Gastrocnemius medialis (tissue), 4 donors: ENCODE data around the gene RNF175.

Experiments used
- CTCF ChIP-seq, 5 experiments: fragments of 450-650 bp in 3 of 5; fragments of 200-600 bp in 2 of 5; sonication (generic) in 2 of 5; IDR thresholded peaks in 4 of 5; conservative IDR thresholded peaks in 1 of 5; 1 replicate in 4 of 5; 2 replicates in 1 of 5; pipeline ENCODE4 v1.5.1; 2016 to 2019; ENCODE audit warnings: antibody characterized with exemption in 5 of 5, mild to moderate bottlenecking in 3 of 5, moderate library complexity in 3 of 5
- POLR2A ChIP-seq, 2 donors: fragments of 450-650 bp; IDR thresholded peaks; one replicate each; pipeline ENCODE4 v1.6.1; 2017; ENCODE audit warnings: antibody characterized with exemption in 2 of 2, mild to moderate bottlenecking in 2 of 2, moderate library complexity in 2 of 2

DNA sequence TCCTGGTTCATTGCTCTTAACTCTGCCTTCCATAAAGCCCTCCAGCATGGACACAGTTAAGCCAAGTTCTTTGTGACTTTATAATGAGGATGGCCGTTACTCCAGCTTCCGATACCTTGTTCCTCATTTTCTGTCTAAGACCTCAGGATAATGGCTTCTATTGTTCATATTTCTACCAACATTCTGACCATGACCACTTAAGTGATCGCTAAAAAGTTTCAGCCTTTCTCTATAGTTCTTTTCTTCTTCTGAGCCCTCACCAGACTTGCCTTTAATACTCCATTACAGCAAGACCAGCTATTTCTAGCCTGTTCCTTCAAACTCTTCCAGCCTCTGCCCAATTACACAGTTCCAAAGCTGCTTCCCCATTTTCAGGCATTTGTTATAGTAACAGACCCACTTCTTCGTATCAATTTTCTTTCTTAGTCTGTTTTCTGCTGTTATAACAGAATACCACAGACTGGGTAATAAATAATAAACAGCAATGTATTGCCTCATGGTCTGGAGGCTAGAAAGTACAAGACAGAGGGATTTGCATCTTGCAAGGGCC lies 12.3 kb downstream of the RNF175 start:
- TF ChIP-seq CTCF (IDR thresholded peaks at IDR 0.05 in 4 of 5, conservative IDR thresholded peaks at IDR 0.05 in 1 of 5) (no peak), POLR2A (IDR thresholded peaks at IDR 0.05) (no peak)
